EL (cell line): ENCODE data around the gene RNU2-63P.
"Not testable (repeated sequence)": the region's sequence is repeated elsewhere in the genome, so short reads cannot be mapped to it uniquely, and the experiment has no call there.

ENCODE experiments used
- DNase-seq: peaks from one replicate; pipeline ENCODE4 v3.0.0-alpha.2; 2016

The RNU2-63P gene

DNA sequence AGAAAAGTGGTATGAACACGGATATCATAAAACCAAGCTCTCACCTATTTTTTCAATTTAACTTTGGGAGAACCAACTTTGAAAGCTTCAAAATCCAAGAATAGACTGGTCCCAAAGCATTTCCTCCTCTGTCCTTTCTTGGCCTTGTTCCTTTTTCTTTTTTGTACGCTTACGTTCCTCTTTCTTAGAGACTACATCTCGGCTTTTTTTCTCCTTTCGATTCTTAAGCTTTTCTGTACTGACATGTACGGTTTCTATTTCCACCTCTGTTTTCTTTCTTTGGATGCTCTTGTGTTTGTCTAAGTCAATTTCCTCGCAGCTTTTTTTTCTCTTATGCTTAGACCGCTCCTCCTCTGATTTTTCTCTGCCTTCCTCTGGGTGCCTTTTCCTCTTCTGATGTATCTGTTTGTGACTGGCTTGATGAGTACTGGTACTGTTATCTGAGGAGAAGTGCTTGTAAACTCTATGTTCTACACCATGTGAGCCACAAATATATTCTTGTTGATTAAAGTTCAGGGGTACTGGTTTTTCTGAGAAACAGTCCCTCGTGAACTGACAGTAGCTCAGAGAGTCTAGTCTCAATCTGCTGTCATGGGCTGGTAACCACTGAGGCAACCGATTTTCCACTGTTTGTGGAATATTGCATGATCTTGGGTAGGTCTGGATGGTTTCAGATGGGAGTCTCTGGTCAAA, 11.5 kb upstream of the RNU2-63P start:
- DNase-seq: no peak

DNA sequence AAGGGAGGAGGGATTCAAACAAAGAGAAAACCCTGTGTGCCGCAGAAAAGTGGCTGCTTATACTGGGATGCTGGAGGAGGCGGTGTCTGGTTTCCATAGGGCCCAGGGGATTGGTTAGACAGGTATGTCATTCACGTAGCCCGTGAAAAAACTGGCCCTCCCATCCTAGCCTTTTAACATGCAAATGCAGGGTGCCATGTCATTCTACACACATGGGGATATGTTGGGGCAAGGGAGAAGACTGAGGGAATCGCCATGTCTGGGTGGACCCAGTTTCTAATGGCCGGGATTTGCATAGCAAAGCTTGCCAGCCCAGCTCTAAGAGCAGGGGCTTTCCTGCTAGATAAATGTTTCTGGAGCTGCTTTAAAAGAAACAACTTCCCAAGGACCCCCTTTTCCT, 8.2 kb upstream of the RNU2-63P start:
- no peak for DNase-seq

DNA sequence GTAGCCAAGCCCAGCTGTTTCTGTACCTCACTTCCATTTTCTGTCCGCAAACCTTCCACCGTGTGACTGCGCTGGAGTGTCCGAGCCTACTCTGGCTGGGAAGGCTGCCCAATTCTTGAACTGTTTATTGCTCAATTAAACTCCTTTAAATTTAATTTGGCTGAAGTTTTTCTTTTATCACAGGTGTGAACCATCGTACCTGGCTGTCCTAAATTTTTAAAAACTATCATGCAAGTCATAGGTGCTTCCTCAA, 6.2 kb upstream of the RNU2-63P start:
- no peak for DNase-seq

DNA sequence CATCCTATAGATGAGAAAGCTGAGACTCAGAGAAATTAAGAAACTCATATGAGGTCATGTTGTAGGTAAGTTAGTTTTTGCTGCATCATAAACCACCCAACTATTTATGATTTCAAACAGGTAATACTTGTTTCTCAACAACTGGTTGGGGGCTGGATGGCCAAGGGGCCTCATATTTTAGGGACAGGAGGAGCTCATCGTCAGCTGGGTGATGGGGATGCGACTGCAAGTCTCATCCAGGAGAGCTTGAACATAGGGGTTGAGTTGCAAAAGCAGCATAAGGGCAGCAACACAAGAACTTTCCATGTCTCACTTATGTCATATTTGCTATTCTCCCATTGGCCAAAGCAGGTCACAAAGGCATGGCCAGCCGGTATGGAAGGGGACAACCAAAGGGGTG, 3.6 kb upstream of the RNU2-63P start:
- DNase-seq: no peak

DNA sequence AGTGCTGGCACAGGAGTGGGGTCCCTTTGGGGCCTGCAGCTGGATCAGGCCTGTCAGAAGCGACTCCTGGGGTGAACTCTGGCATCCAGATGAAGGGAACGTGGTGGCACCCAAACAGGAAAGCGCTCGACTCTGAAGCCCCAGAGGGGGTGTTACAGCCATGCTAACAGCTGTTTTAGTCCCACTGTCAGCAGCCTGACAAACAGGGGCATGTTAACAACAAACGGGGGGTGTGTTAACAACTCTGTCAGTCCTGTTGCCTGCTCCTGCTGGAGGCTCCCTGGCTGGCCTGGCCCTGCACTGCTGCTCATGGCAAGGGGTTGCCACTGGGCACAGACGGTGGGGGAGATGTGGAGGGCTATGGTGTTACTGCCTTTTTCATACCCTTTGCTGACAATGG, 2.6 kb upstream of the RNU2-63P start:
- DNase-seq: no peak

DNA sequence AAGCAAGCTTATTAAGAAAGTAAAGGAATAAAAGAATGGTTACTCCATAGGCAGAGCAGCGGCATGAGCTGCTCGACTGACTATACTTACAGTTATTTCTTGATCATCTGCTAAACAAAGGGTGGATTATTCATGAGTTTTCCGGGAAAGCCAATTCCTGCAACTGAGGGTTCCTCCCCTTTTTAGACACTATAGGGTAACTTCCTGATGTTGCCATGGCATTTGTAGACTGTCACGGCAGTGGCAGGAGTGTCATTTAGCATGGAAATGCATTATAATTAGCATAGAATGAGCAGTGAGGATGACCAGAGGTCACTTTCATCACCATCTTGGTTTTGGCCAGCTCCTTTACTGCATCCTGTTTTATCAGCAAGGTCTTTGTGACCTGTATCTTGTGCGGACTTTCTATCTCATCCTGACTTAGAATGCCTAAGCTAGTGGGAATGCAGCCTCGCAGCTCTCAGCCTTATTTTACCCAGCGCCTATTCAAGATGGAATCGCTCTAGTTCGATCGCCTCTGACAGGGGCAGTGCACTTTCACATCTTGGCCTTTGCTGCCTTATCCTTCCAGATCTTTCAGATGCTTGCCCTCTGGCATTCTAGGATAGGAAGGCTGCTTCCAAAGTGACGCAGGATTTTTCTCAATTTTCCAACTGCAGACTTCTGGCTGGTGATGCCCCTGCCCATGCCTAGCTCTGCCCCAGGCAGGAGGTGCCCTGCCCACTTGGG, 1.9 kb upstream of the RNU2-63P start:
- not testable (repeated sequence) for DNase-seq

DNA sequence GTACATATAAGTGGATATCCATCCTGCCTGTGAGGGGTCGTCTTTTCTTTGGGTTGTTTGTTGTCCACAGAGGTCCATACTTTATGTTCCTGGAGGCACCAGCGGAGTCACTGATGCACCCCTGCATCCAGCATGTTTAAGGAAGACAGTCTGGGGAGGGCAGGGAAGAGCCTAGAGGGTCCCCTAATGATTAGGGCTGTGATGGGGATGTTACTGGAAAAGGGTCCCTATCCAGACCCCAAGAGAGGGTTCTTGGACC, 1.4 kb upstream of the RNU2-63P start:
- not testable (repeated sequence) for DNase-seq

DNA sequence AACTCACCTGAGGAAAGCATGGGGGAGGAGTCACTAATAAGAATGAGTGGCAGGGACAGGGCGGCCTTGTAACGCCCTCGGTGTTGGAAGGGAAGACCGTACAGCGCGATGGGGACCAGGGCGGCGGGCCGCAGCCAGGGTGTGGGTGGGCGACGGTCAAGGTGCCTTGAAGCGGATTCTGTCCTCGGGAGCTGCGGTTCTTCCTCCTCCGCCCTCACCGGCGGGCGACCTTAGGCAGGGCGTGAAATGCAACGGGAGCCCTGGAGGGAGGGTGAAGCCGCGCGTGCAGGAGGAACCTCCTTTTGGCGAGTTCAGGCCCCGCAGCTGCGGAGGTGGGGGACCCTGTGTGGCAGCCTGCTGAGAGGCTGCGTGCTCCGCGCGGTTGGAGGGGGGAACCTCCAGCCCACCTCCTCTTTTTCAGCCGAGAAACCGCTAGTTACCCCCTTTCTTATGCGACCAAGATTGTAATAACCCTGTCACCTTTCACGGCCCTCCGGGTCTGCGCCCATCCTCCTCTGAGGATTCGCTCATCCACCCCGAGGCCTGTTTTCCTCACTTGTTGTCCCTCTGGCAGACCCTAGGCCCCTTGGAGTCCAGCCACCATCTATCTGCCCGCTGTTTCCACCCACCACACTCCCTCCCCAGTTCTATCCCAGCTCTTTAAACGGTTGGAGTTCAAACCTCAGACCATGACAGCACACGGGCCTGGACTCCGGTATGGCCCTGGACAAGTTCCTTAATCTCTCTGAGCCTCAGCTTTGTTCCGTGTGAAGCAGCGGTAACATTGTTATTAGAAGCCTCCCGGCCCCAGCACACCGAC, 823 bp upstream of the RNU2-63P start:
- no peak for DNase-seq

DNA sequence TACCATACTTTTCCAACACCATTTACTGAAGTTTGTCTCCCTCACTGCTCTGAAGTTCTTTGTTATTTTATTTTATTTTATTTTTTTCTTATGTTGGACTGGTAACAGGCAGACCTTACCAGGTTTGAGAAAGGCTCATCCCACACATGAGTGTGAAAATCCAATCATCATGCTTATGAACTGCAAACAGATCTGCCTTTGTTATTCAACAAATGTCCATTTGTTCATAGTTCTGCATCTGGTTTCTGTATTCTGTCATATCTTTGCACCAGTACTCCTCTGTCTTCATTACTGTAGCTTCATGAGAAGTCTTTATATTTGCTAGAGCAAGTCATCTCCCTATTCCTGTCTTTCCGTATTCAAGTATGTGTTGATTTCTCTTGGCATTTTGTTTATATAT, 5.3 kb downstream of the RNU2-63P start:
- DNase-seq: no peak

DNA sequence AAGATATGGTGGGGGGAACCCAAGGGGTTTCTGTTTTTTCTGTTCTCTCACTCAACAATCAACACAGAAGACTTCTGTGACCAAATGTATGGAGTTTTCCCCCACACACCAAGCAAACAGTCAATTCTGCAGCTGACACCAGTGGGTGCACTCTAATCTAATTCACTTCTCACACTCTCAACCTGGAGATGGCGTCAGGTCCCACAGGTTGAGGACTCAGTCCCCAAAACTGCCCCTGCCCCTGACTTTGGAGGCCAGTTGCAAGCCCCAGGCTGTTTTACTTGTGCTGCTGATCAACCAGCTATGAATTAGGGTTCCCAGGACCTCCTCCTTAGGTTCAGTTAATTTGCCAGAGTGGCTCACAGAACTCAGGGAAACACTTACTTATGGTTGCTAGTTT, 6.2 kb downstream of the RNU2-63P start:
- no peak for DNase-seq

DNA sequence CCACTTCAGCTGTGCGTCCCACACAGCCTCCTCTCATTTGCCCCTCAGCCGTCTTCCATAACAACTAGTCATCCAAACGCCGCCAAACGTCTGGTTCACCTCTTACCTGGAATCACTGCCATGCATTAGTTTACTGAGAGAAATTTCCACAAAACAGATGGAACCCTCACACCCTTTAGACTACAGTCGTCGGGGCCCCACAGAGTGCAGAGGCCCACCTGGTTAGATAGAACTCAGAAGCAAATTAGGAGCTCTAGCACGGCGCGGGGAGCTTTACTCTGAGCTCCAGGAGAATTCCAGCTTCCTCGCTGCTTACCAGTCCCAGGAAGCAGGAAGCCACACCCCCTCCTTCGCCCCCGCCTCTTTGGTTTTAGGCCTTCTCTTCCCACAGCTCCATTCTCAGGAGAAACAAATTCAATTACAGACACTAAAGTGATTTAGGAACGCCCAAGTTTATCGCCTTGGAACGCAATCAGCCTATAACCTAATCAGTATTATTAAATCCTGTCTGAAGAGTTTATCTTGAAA, 9.4 kb downstream of the RNU2-63P start:
- DNase-seq: no peak

DNA sequence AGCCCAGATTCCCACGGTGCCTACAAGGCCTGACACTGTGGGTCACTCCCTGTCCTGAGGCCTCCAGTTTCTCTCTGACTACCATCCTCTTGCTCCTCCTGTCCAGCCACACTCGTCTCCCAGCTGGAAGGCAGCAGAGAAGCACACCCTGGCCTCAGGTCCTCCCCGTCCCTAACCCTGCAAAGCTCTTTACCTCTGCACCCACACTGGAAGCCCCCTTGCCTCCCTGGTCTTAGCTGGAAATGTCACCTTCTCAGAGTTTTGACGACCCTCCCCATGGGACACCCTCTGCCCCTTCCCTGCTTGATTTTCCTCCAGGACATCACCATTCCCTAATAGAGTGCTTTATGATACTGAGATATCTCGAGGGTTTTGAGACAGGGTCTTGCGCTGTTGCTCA, 10.6 kb downstream of the RNU2-63P start:
- no peak for DNase-seq

DNA sequence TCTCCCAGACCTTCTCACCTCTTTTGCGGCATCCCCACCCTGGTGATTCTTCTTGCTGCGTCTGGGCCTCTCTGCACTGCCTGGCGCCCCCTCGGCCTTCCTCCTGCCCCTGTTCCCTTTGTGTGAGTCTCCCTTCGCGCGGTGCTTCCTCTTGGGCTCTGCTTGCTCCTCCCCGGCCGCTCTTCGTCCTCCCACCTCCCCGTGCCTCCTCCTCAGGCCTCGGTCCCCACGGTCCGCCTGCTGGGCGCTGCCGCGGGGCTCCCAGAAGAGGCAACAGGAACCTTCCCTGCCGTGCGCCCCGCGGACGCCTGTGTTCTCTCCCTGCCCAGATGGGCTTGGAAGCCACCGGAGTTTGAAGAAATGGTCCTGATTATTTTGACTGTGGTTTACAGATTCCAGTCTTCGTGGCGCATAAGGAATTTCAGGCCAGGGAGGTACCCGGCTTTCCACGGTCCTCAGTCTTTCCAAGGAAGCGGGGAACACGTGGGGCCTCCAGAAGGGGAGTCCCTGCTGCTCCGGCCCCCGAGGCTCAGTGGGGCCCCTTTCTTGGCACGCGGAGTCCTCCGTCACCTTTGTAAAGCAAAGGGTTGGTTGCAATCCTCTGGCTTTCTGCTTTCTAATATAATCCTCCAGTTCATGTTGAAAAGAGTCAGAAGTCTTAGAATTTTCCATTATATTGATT, 13.1 kb downstream of the RNU2-63P start:
- DNase-seq: no peak

DNA sequence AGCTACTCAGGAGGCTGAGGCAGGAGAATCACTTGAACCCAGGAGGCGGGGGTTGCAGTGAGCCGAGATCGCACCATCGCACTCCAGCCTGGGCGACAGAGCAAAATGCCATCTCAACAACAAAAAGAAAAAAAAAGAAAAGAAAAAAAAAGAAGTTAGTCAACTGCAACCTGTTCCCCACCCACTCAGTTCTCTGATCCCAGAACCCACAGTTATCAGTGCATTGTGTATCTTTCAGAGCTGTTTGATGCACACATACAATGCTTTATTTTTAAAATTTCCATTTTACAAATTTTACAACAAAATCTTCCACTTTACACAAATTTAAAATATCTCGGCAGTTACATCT, 14.0 kb downstream of the RNU2-63P start:
- DNase-seq: no peak

DNA sequence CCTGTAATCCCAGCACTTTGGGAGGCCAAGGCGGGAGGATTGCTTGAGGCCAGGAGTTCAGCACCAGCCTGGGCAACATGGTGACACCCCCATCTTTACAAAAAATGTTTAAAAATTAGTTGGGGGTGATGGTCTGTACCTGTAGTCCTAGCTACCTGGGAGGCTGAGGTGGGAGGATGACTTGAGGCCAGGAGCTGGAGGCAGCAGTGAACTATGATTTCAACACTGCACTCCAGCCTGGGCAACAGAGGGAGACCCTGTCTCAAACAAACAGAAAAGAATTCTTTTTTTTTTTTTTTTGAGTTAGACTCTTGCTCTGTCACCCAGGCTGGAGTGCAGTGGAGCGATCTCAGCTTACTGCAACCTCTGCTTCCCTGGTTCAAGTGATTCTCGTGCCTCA, 15.9 kb downstream of the RNU2-63P start:
- DNase-seq: not testable (repeated sequence)

DNA sequence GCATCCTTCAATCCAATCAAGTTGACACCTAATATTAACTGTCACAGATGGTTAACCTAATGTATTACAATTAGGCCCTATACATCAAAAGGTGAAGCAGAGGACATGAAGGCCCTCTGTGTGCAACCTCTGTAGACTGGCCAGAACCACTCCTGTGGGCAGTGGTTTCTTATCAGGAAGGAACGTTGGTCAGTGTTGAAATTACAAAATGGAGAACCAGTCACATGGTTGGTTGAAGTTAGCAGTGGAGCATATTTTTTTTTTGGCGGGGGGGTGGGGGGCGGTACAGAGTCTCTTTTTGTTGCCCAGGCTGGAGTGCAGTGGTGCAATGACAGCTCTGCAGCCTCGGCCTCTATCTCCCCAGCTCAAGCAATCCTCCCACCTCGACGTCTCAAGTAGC, 19.8 kb downstream of the RNU2-63P start:
- DNase-seq: no peak

DNA sequence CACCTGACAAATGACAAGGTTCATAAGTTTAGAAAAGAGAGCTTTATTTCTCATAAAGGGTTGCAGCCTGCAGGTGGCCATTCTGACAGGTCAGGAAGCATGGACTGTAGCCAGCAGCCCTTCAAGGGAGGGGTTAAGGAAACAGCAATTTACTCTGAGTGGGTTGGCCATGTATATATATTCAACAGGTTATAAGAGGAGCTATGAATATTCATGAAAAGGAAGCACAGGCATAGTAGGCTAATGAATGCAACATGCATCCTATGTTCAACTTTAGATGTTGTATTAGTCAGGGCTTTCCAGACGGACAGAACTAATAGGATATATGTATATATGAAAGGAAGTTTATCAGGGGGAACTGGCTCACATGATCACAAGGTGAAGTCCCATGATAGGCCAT, 20.6 kb downstream of the RNU2-63P start:
- DNase-seq: no peak

DNA sequence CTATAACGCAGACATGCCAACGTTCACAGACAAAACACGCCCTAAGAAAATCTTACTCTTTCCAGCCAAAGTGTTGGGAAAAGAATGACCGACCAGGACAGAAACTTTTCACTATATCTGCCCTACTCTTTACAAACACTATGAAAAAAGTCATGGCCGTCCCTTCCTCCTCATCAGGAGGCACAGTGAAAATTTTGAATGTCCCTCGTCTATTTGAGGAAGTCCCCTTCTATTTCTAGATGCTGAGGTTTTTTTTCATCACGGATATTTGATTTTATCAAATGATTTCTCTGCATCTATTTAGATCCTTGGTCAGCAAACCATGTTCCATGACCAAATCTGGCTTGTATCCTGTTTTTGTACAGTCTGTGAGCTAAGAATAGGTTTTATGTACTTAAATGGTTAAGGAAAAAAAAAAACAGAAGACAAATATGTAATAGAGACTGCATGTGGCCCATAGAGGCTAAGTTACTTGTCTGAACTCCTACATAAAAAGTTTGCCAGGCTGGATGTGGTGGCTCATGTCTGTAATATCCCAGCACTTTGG, 22.0 kb downstream of the RNU2-63P start:
- not testable (repeated sequence) for DNase-seq

DNA sequence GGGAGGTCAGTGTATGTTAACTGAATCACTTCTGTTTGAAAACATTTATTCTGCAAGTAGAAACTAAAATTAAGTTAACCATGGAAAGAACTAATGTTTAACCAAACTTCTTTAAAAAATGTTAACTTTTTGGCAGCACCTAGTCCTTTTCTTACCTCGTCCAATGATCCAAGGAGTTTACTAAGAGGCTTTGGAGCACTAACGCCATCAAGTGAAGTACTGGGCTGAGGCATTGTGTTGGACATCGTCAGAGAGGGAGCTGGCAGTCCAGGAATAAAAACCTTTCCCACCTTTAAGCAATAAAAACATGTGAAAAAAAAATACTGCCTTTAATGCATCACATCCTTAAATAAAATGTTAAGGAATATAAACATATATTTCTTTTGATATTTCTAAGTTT, 23.8 kb downstream of the RNU2-63P start:
- not testable (repeated sequence) for DNase-seq

DNA sequence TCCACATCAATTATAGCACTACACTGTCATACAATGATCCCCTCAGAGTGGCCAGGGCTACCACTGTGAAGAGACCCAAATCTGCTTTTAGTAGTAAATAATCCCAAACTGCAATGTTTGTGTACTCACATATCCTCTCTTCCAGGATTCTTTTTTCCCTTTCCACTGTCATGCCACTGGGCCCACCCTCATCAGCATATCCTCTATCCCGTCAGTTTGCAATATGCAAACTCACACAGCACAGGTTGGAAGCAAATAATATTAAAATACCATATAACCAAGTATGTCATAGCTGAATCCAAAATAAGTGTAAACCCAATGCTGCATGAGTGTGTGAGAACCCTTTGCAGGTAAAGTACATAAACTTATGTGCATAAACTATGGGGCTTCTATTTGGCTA, 28.9 kb downstream of the RNU2-63P start:
- not testable (repeated sequence) for DNase-seq

DNA sequence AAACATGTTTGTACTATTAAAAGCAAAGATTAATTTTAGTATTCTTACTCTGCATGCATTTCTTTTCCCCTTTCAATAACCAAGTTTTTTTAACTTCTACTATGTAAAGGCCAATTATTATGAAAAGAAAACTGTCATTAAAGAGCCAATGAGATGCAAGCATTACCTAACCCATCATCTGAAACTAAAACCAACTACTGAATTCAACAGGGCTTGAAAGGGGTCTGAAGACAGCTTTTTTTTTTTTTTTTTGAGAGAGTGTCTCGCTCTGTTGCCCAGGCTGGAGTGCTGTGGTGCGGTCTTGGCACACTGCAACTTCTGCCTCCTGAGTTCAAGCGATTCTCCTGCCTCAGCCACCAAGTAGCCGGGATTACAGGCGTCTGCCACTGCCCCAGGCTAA, 30.4 kb downstream of the RNU2-63P start:
- not testable (repeated sequence) for DNase-seq

DNA sequence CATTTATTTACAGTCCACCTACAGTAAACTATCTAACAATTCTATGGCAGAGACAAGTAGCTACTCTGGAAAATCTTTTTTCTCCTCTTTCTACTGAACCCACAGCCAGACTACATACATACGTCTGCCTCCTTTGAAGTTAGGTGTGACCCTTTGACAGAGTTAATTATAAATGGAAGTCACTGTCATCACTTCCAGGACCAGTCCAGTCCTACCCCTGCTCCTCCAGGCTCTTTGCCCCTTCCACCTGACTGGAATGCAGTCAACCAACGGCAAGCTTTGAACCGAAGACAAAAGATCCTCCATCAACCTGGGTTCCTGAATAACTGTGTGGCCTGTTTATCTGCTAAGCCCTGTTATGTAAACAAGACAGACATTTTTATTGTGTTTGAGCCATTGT, 35.2 kb downstream of the RNU2-63P start:
- DNase-seq: not testable (repeated sequence)

DNA sequence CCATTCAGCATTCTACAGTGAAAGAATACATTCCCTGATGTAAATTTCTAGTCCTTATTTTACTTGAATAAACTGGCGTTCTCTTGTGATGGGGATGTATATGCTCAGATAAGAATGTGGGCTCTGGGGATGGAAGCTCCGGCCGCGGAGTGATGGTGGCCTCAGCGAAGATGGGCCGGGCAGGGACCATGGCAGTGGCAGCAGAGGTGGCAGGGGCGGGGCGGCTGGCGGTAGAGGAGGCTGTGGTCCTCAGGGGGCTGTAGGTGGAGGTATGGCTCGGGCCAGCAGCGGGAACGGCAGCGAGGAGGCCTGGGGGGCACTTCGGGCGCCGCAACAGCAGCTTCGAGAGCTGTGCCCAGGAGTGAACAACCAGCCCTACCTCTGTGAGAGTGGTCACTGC, 44.0 kb downstream of the RNU2-63P start:
- not testable (repeated sequence) for DNase-seq
